A549 (cell line): ENCODE data around the gene GSTA3.

Experiments
- EP300 ChIP-seq, 2 experiments: fragments of >200 bp; sonication (Bioruptor Twin); formaldehyde crosslinking; IDR thresholded peaks; 2 replicates in 1 of 2; 3 replicates in 1 of 2; pipeline ENCODE4 v1.6.1; 2016 to 2017
- KDM1A ChIP-seq: fragments of 200-600 bp; sonication (generic); IDR thresholded peaks from 2 replicates; pipeline ENCODE4 v1.6.1; 2016; ENCODE audit warnings: low read depth, mild to moderate bottlenecking
- NR3C1 ChIP-seq: fragments of >200 bp; sonication (Bioruptor Twin); formaldehyde crosslinking; IDR thresholded peaks from 3 replicates; pipeline ENCODE4 v1.6.1; 2017
- POLR2A ChIP-seq: IDR thresholded peaks from 2 replicates; pipeline ENCODE4 v1.6.1; 2012; ENCODE audit warnings: mild to moderate bottlenecking, low read length
- POLR2AphosphoS2 ChIP-seq: conservative IDR thresholded peaks from 2 replicates; pipeline ENCODE4 v1.6.1; 2012; ENCODE audit warnings: low read length, improper control_type of control experiment, inconsistent platforms
- RFX5 ChIP-seq: fragments of 450-650 bp; IDR thresholded peaks from 2 replicates; pipeline ENCODE4 v1.7.1; 2014; ENCODE audit warnings: antibody characterized with exemption, mild to moderate bottlenecking, moderate library complexity
- SMC3 ChIP-seq: fragments of >200 bp; sonication (Bioruptor Twin); formaldehyde crosslinking; IDR thresholded peaks from 3 replicates; pipeline ENCODE4 v1.6.1; 2018; ENCODE audit warnings: inconsistent platforms
- SREBF2 ChIP-seq: fragments of 450-650 bp; IDR thresholded peaks from 2 replicates; pipeline ENCODE4 v1.6.1; 2014; ENCODE audit warnings: mild to moderate bottlenecking, moderate library complexity
- ZFP36 ChIP-seq: fragments of 450-650 bp; IDR thresholded peaks from 2 replicates; pipeline ENCODE4 v1.6.1; 2014; ENCODE audit warnings: borderline replicate concordance; ENCODE audit not compliant: partially characterized antibody
- TF ChIP-seq, protein P1 (sequence below): fragments of >200 bp; sonication (Bioruptor Twin); formaldehyde crosslinking; IDR thresholded peaks from 3 replicates; pipeline ENCODE4 v1.5.1; 2016
- TF ChIP-seq, protein P2 (sequence below): fragments of 200-600 bp; sonication (generic); IDR thresholded peaks from 2 replicates; pipeline ENCODE4 v1.6.1; 2016; ENCODE audit warnings: antibody characterized with exemption, mild to moderate bottlenecking, moderate library complexity

DNA sequence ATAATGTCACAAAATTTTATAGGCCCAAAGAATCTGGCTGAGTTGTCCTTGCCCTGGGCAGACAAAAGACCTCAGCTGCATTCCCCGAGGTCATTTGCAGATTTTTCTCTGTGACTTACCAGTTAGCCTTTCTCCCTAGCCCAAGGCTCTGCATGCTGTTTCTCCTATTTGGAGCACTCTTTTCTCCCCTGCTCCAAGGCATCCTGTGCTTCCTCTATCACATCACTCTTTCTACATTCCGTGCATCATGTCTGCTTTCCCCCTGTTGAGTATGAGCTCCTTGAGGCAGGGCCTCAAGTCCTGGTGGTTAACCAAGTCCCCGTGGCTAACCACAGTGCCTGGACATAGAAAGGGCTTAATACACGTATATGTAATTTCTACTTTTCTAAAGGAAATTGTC is 593 bp upstream of the GSTA3 start:
- TF ChIP-seq POLR2AphosphoS2 (no peak), POLR2A (no peak), EP300 (IDR thresholded peaks at IDR 0.05) (no peak), SREBF2 (no peak), NR3C1 (no peak), ZFP36 (no peak), SMC3 (no peak), KDM1A (no peak), RFX5 (no peak)
- TF ChIP-seq, protein P1, sequence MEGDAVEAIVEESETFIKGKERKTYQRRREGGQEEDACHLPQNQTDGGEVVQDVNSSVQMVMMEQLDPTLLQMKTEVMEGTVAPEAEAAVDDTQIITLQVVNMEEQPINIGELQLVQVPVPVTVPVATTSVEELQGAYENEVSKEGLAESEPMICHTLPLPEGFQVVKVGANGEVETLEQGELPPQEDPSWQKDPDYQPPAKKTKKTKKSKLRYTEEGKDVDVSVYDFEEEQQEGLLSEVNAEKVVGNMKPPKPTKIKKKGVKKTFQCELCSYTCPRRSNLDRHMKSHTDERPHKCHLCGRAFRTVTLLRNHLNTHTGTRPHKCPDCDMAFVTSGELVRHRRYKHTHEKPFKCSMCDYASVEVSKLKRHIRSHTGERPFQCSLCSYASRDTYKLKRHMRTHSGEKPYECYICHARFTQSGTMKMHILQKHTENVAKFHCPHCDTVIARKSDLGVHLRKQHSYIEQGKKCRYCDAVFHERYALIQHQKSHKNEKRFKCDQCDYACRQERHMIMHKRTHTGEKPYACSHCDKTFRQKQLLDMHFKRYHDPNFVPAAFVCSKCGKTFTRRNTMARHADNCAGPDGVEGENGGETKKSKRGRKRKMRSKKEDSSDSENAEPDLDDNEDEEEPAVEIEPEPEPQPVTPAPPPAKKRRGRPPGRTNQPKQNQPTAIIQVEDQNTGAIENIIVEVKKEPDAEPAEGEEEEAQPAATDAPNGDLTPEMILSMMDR, result no peak
- TF ChIP-seq, protein P2, sequence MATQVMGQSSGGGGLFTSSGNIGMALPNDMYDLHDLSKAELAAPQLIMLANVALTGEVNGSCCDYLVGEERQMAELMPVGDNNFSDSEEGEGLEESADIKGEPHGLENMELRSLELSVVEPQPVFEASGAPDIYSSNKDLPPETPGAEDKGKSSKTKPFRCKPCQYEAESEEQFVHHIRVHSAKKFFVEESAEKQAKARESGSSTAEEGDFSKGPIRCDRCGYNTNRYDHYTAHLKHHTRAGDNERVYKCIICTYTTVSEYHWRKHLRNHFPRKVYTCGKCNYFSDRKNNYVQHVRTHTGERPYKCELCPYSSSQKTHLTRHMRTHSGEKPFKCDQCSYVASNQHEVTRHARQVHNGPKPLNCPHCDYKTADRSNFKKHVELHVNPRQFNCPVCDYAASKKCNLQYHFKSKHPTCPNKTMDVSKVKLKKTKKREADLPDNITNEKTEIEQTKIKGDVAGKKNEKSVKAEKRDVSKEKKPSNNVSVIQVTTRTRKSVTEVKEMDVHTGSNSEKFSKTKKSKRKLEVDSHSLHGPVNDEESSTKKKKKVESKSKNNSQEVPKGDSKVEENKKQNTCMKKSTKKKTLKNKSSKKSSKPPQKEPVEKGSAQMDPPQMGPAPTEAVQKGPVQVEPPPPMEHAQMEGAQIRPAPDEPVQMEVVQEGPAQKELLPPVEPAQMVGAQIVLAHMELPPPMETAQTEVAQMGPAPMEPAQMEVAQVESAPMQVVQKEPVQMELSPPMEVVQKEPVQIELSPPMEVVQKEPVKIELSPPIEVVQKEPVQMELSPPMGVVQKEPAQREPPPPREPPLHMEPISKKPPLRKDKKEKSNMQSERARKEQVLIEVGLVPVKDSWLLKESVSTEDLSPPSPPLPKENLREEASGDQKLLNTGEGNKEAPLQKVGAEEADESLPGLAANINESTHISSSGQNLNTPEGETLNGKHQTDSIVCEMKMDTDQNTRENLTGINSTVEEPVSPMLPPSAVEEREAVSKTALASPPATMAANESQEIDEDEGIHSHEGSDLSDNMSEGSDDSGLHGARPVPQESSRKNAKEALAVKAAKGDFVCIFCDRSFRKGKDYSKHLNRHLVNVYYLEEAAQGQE, result no peak
